GM10266 (cell line): ENCODE measurements around the gene SYT7.
"Not testable (repeated sequence)": the region's sequence is repeated elsewhere in the genome, so short reads cannot be mapped to it uniquely, and the experiment has no call there.

Experiments
- DNase-seq: peaks from one replicate; pipeline ENCODE4 v3.0.0; 2012; ENCODE audit errors: extremely low spot score
- CTCF ChIP-seq: IDR thresholded peaks from 2 replicates; pipeline ENCODE4 v1.5.1; 2012; ENCODE audit warnings: mild to moderate bottlenecking, low read depth; ENCODE audit not compliant: control insufficient read depth, insufficient read depth; ENCODE audit errors: missing control alignments

Gene SYT7

GRCh38 chr11:61616434-61616833 is 35.6 kb upstream of the SYT7 start:
- TF ChIP-seq CTCF: no peak
- DNase-seq: no peak

- DNase-seq: not testable (repeated sequence)
These were observed 33.9 kb upstream of the SYT7 start for GRCh38 chr11:61614782-61615181.

- TF ChIP-seq CTCF: no peak
- DNase-seq: no peak
These were observed 33.0 kb upstream of the SYT7 start for GRCh38 chr11:61613870-61614269.

- no peak for TF ChIP-seq CTCF
- DNase-seq: no peak
These were observed 32.2 kb upstream of the SYT7 start for GRCh38 chr11:61613051-61613450.

- no peak for TF ChIP-seq CTCF
These were observed 30.4 kb upstream of the SYT7 start for GRCh38 chr11:61611309-61611708.

GRCh38 chr11:61610905-61611304 is 30.0 kb upstream of the SYT7 start:
- DNase-seq: no peak
- no peak for TF ChIP-seq CTCF

More at GRCh38 chr11:61611309-61611708, 30.4 kb upstream of the SYT7 start:
- DNase-seq: no peak

GRCh38 chr11:61609980-61610366 is 29.1 kb upstream of the SYT7 start:
- no peak for DNase-seq
- no peak for TF ChIP-seq CTCF
